Measurements from ENCODE around the gene PELI3. TPM values are rescaled to one million over a fixed set of nuclear protein-coding genes. Genes with fewer than 3 reads are reported as not detected.
A peak's percentile ranks its signal among the peaks of the same experiment; 100 is the strongest.
"Not testable (repeated sequence)": the region's sequence is repeated elsewhere in the genome, so short reads cannot be mapped to it uniquely, and the experiment has no call there.

PELI3 gene
- total and polyA plus RNA-seq, 3 donors from 2014 or later: 10.2 to 17.7 (median 13.0) TPM

DNA sequence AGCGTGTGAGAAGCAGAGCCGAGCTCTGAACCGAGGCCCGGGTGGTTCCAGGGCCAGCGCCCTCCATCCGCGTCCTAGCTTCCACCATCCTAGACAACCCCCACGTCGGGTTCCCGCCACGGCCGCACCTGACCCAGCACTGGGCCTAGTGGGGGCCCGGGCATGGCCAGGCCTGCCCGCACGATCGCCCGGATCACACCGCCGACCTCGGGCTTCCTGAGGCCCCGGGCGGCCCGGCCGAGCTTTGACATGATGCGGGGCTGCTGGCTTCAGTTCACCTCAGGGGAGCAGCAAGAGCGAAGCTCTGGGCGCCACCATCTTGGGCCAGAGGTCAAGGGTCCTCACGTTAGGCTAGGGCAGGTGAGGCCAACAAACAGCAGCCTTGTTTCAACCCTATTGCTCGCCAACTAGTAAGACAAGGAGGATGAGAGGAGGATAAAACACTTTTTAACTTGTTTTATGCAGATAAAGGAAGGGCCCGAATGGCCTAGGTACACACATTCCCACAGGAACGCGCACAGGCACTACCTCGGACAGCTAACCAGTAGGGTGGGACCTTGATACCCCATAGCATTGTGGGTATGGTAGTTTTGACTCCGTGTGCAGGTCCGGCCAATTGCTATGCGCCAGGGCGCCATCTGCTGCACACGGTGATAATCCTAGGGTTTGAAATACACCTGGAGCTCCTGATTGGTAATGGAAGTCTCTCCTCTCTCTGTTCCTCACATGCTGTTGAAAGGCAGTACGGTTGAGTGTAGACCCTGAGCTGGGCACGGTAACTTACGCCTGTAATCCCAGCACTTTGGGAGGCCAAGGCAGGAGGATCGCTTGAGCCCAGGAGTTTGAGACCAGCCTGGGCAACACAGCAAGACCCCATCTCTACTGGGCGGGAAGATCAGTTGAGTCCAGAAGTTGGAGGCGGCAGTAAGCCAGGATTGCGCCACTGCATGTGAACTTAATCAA, 27.9 kb upstream of the PELI3 start, which contains the start of gene MRPL11:
Gene MRPL11 (minus strand): TSS at position 345 of the 963 bp plus-strand sequence. CDS start 94 bp downstream, at position 251.
- no peak for TF ChIP-seq POLR2A (IDR thresholded peaks at IDR 0.05)
- TF ChIP-seq, protein P1, sequence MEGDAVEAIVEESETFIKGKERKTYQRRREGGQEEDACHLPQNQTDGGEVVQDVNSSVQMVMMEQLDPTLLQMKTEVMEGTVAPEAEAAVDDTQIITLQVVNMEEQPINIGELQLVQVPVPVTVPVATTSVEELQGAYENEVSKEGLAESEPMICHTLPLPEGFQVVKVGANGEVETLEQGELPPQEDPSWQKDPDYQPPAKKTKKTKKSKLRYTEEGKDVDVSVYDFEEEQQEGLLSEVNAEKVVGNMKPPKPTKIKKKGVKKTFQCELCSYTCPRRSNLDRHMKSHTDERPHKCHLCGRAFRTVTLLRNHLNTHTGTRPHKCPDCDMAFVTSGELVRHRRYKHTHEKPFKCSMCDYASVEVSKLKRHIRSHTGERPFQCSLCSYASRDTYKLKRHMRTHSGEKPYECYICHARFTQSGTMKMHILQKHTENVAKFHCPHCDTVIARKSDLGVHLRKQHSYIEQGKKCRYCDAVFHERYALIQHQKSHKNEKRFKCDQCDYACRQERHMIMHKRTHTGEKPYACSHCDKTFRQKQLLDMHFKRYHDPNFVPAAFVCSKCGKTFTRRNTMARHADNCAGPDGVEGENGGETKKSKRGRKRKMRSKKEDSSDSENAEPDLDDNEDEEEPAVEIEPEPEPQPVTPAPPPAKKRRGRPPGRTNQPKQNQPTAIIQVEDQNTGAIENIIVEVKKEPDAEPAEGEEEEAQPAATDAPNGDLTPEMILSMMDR (IDR thresholded peaks at IDR 0.05): peak; percentile 60 to 72 (median 60)
- H3K27me3 ChIP-seq: no peaks in the 10 kb centered on the region
- H3K27ac ChIP-seq: peak within 1 kb of the TSS; percentile 83
- no peaks in the 10 kb centered on the region for H3K9me3 ChIP-seq
- intact Hi-C loops (cut with DNase I; ENCODE audit: low total_unique reads): no loop called here
- peak within 1 kb of the TSS; percentile 59 to 99 for H3K4me3 ChIP-seq
- H3K36me3 ChIP-seq (ENCODE audit: low read depth, missing control alignments): no peaks in the 10 kb centered on the region
- peaks cover 6% of the 10 kb centered on the region for H3K4me1 ChIP-seq
- DNase-seq: peak; percentile 96
- WGBS, 2 donors: 7 to 10% methylated on average over 22 to 40 of the region's 45 CpGs

DNA sequence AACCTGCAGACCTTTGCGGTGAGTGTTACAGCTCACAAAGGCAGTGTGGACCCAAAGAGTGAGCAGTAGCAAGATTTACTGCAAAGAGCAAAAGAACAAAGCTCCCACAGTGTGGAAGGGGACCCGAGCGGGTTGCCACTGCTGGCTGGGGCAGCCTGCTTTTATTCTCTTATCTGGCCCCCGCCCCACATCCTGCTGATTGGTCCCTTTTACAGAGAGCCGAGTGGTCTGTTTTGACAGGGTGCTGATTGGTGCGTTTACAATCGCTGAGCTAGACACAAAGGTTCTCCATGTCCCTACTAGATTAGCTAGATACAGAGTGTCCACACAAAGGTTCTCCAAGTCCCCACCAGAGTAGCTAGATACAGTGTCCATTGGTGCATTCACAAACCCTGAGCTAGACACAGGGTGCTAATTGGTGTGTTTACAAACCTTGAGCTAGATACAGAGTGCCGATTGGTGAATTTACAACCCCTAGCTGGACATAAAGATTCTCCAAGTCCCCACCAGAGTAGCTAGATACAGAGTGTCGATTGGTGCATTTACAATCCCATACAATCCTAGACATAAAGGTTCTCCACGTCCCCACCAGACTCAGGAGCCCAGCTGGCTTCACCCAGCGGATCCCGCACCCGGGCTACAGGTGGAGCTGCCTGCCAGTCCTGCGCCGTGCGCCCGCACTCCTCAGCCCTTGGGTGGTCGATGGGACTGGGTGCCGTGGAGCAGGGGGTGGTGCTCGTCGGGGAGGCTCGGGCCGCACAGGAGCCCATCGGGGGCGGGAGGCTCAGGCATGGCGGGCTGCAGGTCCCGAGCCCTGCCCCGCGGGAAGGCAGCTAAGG, 26.4 kb upstream of the PELI3 start:
- intact Hi-C loops (cut with DNase I; ENCODE audit: low total_unique reads); H3K36me3 ChIP-seq (ENCODE audit: low read depth, missing control alignments); H3K27me3 ChIP-seq; H3K4me1 ChIP-seq; H3K9me3 ChIP-seq; DNase-seq; H3K27ac ChIP-seq: not testable (repeated sequence)
- WGBS, 2 donors: 55% methylated on average over 13 to 23 of the region's 29 CpGs
- peak overlapping the region in 1 of 2 donors; percentile 26 for H3K4me3 ChIP-seq

GRCh38 chr11:66440940-66441282, 25.8 kb upstream of the PELI3 start:
- H3K4me1 ChIP-seq; H3K9me3 ChIP-seq; intact Hi-C loops (cut with DNase I; ENCODE audit: low total_unique reads); H3K36me3 ChIP-seq (ENCODE audit: low read depth, missing control alignments); H3K27ac ChIP-seq; DNase-seq; H3K27me3 ChIP-seq: not testable (repeated sequence)
- peak overlapping the region in 1 of 2 donors; percentile 26 for H3K4me3 ChIP-seq
- 65 to 66% methylated on average over 18 to 21 of the region's 27 CpGs for WGBS, 2 donors

DNA sequence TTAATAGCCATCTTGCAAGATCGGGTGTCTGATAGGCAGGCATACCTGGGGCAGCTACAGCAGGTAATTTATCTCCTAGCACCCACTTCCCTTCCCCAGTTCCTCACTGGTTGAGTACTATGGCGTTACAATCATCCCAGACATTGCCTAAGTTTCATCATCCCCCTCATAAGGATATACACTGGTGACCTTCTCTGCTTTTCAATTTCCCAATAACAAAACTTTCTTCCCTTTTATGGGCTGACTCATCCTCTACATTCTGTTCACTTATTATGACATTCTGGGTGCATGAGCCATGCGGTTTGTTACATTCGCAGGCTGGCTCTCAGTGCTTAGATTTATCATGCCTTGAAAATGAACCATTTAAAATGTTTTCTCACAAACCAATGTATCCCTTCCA, 23.1 kb upstream of the PELI3 start:
- WGBS, 2 donors: 86 to 91% methylated on average over 4 of the region's 4 CpGs
- H3K27me3 ChIP-seq: no peaks in the 10 kb centered on the region
- intact Hi-C loops (cut with DNase I; ENCODE audit: low total_unique reads): no loop called here
- DNase-seq: no peak
- TF ChIP-seq, protein P1 (IDR thresholded peaks at IDR 0.05): no peak
- TF ChIP-seq POLR2A (IDR thresholded peaks at IDR 0.05): no peak
- H3K4me3 ChIP-seq: no peak overlapping the region
- H3K9me3 ChIP-seq: no peaks in the 10 kb centered on the region
- no peaks in the 10 kb centered on the region for H3K4me1 ChIP-seq
- H3K27ac ChIP-seq: no peak overlapping the region
- H3K36me3 ChIP-seq (ENCODE audit: low read depth, missing control alignments): no peaks in the 10 kb centered on the region

- Histone ChIP-seq H3K27ac (no peak overlapping the region), H3K27me3 (no peaks in the 10 kb centered on the region), H3K36me3 (ENCODE audit: low read depth, missing control alignments) (no peaks in the 10 kb centered on the region), H3K4me1 (no peaks in the 10 kb centered on the region), H3K9me3 (no peaks in the 10 kb centered on the region), H3K4me3 (no peak overlapping the region)
- DNase-seq: no peak
- no peak for TF ChIP-seq POLR2A (IDR thresholded peaks at IDR 0.05)
- intact Hi-C loops (cut with DNase I; ENCODE audit: low total_unique reads): no loop called here
These were observed 19.7 kb upstream of the PELI3 start for GRCh38 chr11:66447012-66447411.

- no peaks in the 10 kb centered on the region for H3K4me1 ChIP-seq
- TF ChIP-seq, protein P1 (IDR thresholded peaks at IDR 0.05): no peak
- no peak for TF ChIP-seq POLR2A (IDR thresholded peaks at IDR 0.05)
- H3K27me3 ChIP-seq: no peaks in the 10 kb centered on the region
- no peaks in the 10 kb centered on the region for H3K9me3 ChIP-seq
- H3K36me3 ChIP-seq (ENCODE audit: low read depth, missing control alignments): no peaks in the 10 kb centered on the region
- intact Hi-C loops (cut with DNase I; ENCODE audit: low total_unique reads): no loop called here
- H3K27ac ChIP-seq: no peak overlapping the region
- WGBS, 2 donors: 79 to 82% methylated on average over 4 of the region's 4 CpGs
- no peak overlapping the region for H3K4me3 ChIP-seq
- no peak for DNase-seq
These were observed 18.2 kb upstream of the PELI3 start for GRCh38 chr11:66448523-66448922.

Measured in testis (tissue), 3 donors.